H1 (cell line): Measurements from ENCODE around the gene SCNN1A.

Experiments used
- GTF2F1 ChIP-seq: IDR thresholded peaks from 2 replicates; pipeline ENCODE4 v1.6.1; 2012; ENCODE audit warnings: low read depth, low read length, improper control_type of control experiment, borderline replicate concordance
- HDAC6 ChIP-seq: IDR thresholded peaks from one replicate; pipeline ENCODE4 v1.7.1; 2012; ENCODE audit warnings: low read depth, mild to moderate bottlenecking, inconsistent platforms, low read length, moderate library complexity
- RFX5 ChIP-seq: IDR thresholded peaks from 2 replicates; pipeline ENCODE4 v1.6.1; 2011; ENCODE audit warnings: low read depth, low read length, improper control_type of control experiment, borderline replicate concordance
- SIRT6 ChIP-seq: IDR thresholded peaks from one replicate; pipeline ENCODE4 v1.7.1; 2012; ENCODE audit warnings: low read length, inconsistent platforms
- TF ChIP-seq, protein P1 (sequence below), 3 experiments: IDR thresholded peaks; 1 replicate in 2 of 3; 2 replicates in 1 of 3; pipeline versions ENCODE4 v1.5.1 to v1.6.1; 2011; ENCODE audit warnings: low read length in 3 of 3, mild to moderate bottlenecking in 3 of 3, inconsistent platforms in 2 of 3, low read depth in 1 of 3, moderate library complexity in 1 of 3; ENCODE audit not compliant: insufficient read depth in 1 of 3; ENCODE audit errors: control extremely low read depth in 1 of 3

DNA sequence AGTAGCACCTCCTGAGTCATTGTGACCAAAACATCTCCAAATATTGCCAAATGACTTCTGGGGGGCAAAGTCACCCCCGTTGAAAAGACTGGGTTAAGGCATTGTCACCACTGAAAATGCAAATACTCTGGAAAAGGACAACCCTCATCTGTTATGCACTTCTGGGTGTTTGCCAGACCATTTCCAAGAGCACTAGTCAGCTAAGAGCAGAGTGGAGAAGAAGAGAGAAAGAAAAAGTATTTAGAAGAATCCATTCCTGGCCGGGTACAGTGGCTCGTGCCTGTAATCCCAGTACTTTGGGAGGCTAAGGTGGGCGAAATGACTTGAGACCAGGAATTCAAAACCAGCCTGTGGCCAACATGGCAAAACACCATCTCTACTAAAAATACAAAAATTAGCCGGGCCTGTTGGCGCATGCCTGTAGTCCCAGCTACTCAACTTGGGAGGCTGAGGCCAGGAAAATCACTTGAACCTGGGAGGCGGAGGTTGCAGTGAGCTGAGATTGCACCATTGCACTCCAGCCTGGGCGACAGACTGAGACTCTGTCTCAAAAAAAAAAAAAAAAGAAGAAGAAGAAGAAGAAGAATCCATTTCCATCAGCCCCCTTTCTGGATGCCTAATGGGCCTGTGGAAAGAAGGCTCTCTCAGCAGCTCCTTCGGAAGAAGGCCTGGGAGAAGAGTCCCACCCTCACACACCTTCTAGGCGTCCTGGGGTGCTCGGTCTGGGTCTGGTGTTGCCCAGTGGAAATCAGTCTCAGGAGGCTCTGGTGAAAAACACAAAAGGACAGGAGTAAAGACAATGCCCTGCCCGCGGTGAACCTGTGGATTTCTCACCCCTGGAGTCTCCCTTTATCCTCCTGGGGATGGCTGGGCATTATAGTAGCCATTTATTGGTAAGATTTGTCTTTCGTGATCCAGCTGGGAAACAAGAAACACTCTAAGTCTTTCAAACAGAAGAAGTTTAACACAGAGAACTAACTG lies 5.1 kb upstream of the SCNN1A start:
- no peak for TF ChIP-seq GTF2F1
- TF ChIP-seq, protein P1, sequence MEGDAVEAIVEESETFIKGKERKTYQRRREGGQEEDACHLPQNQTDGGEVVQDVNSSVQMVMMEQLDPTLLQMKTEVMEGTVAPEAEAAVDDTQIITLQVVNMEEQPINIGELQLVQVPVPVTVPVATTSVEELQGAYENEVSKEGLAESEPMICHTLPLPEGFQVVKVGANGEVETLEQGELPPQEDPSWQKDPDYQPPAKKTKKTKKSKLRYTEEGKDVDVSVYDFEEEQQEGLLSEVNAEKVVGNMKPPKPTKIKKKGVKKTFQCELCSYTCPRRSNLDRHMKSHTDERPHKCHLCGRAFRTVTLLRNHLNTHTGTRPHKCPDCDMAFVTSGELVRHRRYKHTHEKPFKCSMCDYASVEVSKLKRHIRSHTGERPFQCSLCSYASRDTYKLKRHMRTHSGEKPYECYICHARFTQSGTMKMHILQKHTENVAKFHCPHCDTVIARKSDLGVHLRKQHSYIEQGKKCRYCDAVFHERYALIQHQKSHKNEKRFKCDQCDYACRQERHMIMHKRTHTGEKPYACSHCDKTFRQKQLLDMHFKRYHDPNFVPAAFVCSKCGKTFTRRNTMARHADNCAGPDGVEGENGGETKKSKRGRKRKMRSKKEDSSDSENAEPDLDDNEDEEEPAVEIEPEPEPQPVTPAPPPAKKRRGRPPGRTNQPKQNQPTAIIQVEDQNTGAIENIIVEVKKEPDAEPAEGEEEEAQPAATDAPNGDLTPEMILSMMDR (IDR thresholded peaks at IDR 0.05; ENCODE audit: control extremely low read depth in 1 of 3, insufficient read depth in 1 of 3, low read depth in 1 of 3, low read length in 3 of 3): no peak
- TF ChIP-seq HDAC6: no peak
- no peak for TF ChIP-seq RFX5
- no peak for TF ChIP-seq SIRT6
